Measurements from ENCODE around the gene CCDC71L. TPM values are rescaled to one million over a fixed set of nuclear protein-coding genes. Genes with fewer than 3 reads are reported as not detected.

The CCDC71L gene
- total RNA-seq, 4 donors from 2014 or later: 4.4 to 7.0 (median 5.7) TPM

DNA sequence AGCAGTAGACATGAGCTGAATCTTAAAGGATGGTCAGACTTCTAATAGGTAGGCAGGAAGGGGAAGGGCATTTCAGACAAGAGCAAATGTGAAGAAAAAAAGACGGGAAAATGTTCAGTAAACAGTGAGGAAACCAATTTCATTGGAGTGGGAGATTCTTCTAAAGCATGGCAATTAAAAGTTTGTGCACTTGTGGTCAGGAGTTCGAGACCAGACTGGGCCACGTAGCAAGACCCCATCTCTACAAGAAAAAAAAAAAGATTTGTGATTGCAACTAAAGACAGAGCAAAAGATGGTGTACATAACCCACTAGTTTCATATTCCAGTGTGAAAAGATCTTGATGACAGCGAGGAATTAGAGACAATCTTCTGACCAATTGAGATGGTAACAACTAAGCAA, 41.7 kb downstream of the CCDC71L start:
- ATAC-seq (no peak), DNase-seq (no peak)
- in situ Hi-C loops (cut with MboI; ENCODE audit: low sequenced_read_pairs in 4 of 4): no loop called here
- TF ChIP-seq POLR2A (IDR thresholded peaks at IDR 0.05): no peak
- TF ChIP-seq, protein P1, sequence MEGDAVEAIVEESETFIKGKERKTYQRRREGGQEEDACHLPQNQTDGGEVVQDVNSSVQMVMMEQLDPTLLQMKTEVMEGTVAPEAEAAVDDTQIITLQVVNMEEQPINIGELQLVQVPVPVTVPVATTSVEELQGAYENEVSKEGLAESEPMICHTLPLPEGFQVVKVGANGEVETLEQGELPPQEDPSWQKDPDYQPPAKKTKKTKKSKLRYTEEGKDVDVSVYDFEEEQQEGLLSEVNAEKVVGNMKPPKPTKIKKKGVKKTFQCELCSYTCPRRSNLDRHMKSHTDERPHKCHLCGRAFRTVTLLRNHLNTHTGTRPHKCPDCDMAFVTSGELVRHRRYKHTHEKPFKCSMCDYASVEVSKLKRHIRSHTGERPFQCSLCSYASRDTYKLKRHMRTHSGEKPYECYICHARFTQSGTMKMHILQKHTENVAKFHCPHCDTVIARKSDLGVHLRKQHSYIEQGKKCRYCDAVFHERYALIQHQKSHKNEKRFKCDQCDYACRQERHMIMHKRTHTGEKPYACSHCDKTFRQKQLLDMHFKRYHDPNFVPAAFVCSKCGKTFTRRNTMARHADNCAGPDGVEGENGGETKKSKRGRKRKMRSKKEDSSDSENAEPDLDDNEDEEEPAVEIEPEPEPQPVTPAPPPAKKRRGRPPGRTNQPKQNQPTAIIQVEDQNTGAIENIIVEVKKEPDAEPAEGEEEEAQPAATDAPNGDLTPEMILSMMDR (IDR thresholded peaks at IDR 0.05 in 4 of 5, conservative IDR thresholded peaks at IDR 0.05 in 1 of 5): no peak
- Histone ChIP-seq H3K4me1 (no peaks in the 10 kb centered on the region), H3K36me3 (no peaks in the 10 kb centered on the region), H3K9me3 (peaks cover 0 to 7% (median 4%) of the 10 kb centered on the region in 3 donors), H3K27me3 (no peaks in the 10 kb centered on the region), H3K4me3 (no peak overlapping the region), H3K27ac (no peak overlapping the region)
- intact Hi-C loops (cut with DNase I; ENCODE audit: low total_unique reads): no loop called here

- Histone ChIP-seq H3K4me3 (no peak overlapping the region), H3K9me3 (peaks cover 0 to 7% (median 4%) of the 10 kb centered on the region in 3 donors), H3K4me1 (no peaks in the 10 kb centered on the region), H3K27me3 (no peaks in the 10 kb centered on the region), H3K27ac (no peak overlapping the region), H3K36me3 (no peaks in the 10 kb centered on the region)
- DNase-seq (no peak), ATAC-seq (no peak)
- TF ChIP-seq, protein P1 (IDR thresholded peaks at IDR 0.05 in 4 of 5, conservative IDR thresholded peaks at IDR 0.05 in 1 of 5): no peak
- no peak for TF ChIP-seq POLR2A (IDR thresholded peaks at IDR 0.05)
- in situ Hi-C loops (cut with MboI; ENCODE audit: low sequenced_read_pairs in 4 of 4) (no loop called here), intact Hi-C loops (cut with DNase I; ENCODE audit: low total_unique reads) (no loop called here)
Observed at GRCh38 chr7:106618480-106618879, 42.5 kb downstream of the CCDC71L start.

- Histone ChIP-seq H3K9me3 (peaks cover 0 to 7% (median 4%) of the 10 kb centered on the region in 3 donors), H3K27ac (no peak overlapping the region), H3K27me3 (no peaks in the 10 kb centered on the region), H3K36me3 (no peaks in the 10 kb centered on the region), H3K4me3 (no peak overlapping the region), H3K4me1 (no peaks in the 10 kb centered on the region)
- TF ChIP-seq POLR2A (IDR thresholded peaks at IDR 0.05): no peak
- TF ChIP-seq, protein P1 (IDR thresholded peaks at IDR 0.05 in 4 of 5, conservative IDR thresholded peaks at IDR 0.05 in 1 of 5): no peak
- intact Hi-C loops (cut with DNase I; ENCODE audit: low total_unique reads) (no loop called here), in situ Hi-C loops (cut with MboI; ENCODE audit: low sequenced_read_pairs in 4 of 4) (no loop called here)
- DNase-seq (no peak), ATAC-seq (no peak)
Observed at GRCh38 chr7:106617860-106618259, 43.1 kb downstream of the CCDC71L start.

- DNase-seq (no peak), ATAC-seq (no peak)
- TF ChIP-seq POLR2A (IDR thresholded peaks at IDR 0.05): no peak
- TF ChIP-seq, protein P1 (IDR thresholded peaks at IDR 0.05 in 4 of 5, conservative IDR thresholded peaks at IDR 0.05 in 1 of 5): no peak
- no peaks in the 10 kb centered on the region for H3K4me1 ChIP-seq
- H3K36me3 ChIP-seq: no peaks in the 10 kb centered on the region
- peaks cover 0 to 3% (median 2%) of the 10 kb centered on the region in 3 donors for H3K9me3 ChIP-seq
- intact Hi-C loops (cut with DNase I; ENCODE audit: low total_unique reads) (no loop called here), in situ Hi-C loops (cut with MboI; ENCODE audit: low sequenced_read_pairs in 4 of 4) (no loop called here)
- H3K4me3 ChIP-seq: no peak overlapping the region
- no peak overlapping the region for H3K27ac ChIP-seq
- no peaks in the 10 kb centered on the region for H3K27me3 ChIP-seq
Observed at GRCh38 chr7:106616708-106617051, 44.3 kb downstream of the CCDC71L start.
